COLO829 (cell line): ENCODE results near the gene RAB3D.
"Not testable (repeated sequence)": the region's sequence is repeated elsewhere in the genome, so short reads cannot be mapped to it uniquely, and the experiment has no call there.

Source experiments
- DNase-seq: peaks from one replicate; pipeline ENCODE4 v3.0.0; 2012; ENCODE audit warnings: low spot score

Gene RAB3D

GRCh38 chr19:11339254-11340098 is at the start of gene RAB3D:
Gene RAB3D, minus strand, starts transcription at chr19:11339657. Its CDS starts 2,258 bp downstream, at chr19:11337399.
- peak; percentile 96 for DNase-seq

- no peak for DNase-seq
Measured at GRCh38 chr19:11387162-11388034, 47.9 kb upstream of the RAB3D start.

- DNase-seq: no peak
Measured at GRCh38 chr19:11384778-11385129, 45.3 kb upstream of the RAB3D start.

- no peak for DNase-seq
Measured at GRCh38 chr19:11383706-11384048, 44.2 kb upstream of the RAB3D start.

- no peak for DNase-seq
Measured at GRCh38 chr19:11382898-11383705, 43.6 kb upstream of the RAB3D start.

GRCh38 chr19:11380653-11381537 is 41.4 kb upstream of the RAB3D start:
- peak; percentile 99 for DNase-seq

GRCh38 chr19:11379857-11380350 is 40.4 kb upstream of the RAB3D start:
- DNase-seq: no peak

GRCh38 chr19:11379269-11379845 is 39.9 kb upstream of the RAB3D start:
- not testable (repeated sequence) for DNase-seq

- no peak for DNase-seq
Measured at GRCh38 chr19:11378319-11379189, 39.1 kb upstream of the RAB3D start.

GRCh38 chr19:11377756-11378155 is 38.3 kb upstream of the RAB3D start:
- no peak for DNase-seq

- DNase-seq: peak; percentile 74
Measured at GRCh38 chr19:11377237-11377636, 37.8 kb upstream of the RAB3D start.

- DNase-seq: no peak
Measured at GRCh38 chr19:11375143-11375948, 35.9 kb upstream of the RAB3D start.

GRCh38 chr19:11374433-11375142 is 35.1 kb upstream of the RAB3D start, which contains the start of gene SWSAP1:
Gene SWSAP1, plus strand, starts transcription at chr19:11374666. Its CDS starts 15 bp downstream, at chr19:11374681.
- peak; percentile 99 for DNase-seq

- no peak for DNase-seq
Measured at GRCh38 chr19:11373885-11374432, 34.5 kb upstream of the RAB3D start.

- no peak for DNase-seq
Measured at GRCh38 chr19:11373166-11373884, 33.9 kb upstream of the RAB3D start.

- DNase-seq: no peak
Measured at GRCh38 chr19:11370744-11371143, 31.3 kb upstream of the RAB3D start.

GRCh38 chr19:11367528-11367927 is 28.1 kb upstream of the RAB3D start:
- no peak for DNase-seq
